Activated CD4-positive, CD25-positive, alpha-beta regulatory T cell treated with anti-CD3 and anti-CD28 coated beads, Interleukin-2, amount 50 U/mL, for 16 hours (primary cell): ENCODE data around the gene SIRT2.
"Not testable (repeated sequence)": the region's sequence is repeated elsewhere in the genome, so short reads cannot be mapped to it uniquely, and the experiment has no call there.

Experiments used
- DNase-seq: peaks from one replicate; pipeline ENCODE4 v3.0.0-alpha.2; 2020; ENCODE audit warnings: low read depth, low spot score

The SIRT2 gene

GRCh38 chr19:38898788-38899446 lies 501 bp downstream of the SIRT2 start:
- DNase-seq: no peak

- DNase-seq: no peak
Observed at GRCh38 chr19:38894968-38895367, 4.5 kb downstream of the SIRT2 start.

GRCh38 chr19:38893341-38893771 lies 6.1 kb downstream of the SIRT2 start:
- DNase-seq: no peak

- DNase-seq: no peak
Observed at GRCh38 chr19:38892841-38893240, 6.6 kb downstream of the SIRT2 start.

- DNase-seq: no peak
Observed at GRCh38 chr19:38891771-38892170, 7.6 kb downstream of the SIRT2 start.

GRCh38 chr19:38890686-38891085 lies 8.7 kb downstream of the SIRT2 start:
- no peak for DNase-seq

- no peak for DNase-seq
Observed at GRCh38 chr19:38889803-38890202, 9.6 kb downstream of the SIRT2 start.

GRCh38 chr19:38888876-38889275 lies 10.5 kb downstream of the SIRT2 start:
- DNase-seq: no peak

- DNase-seq: not testable (repeated sequence)
Observed at GRCh38 chr19:38884691-38885090, 14.7 kb downstream of the SIRT2 start.

- DNase-seq: no peak
Observed at GRCh38 chr19:38883286-38883685, 16.1 kb downstream of the SIRT2 start.

- DNase-seq: no peak
Observed at GRCh38 chr19:38880882-38881609, 18.4 kb downstream of the SIRT2 start.

- DNase-seq: no peak
Observed at GRCh38 chr19:38880076-38880881, 19.1 kb downstream of the SIRT2 start.

- DNase-seq: no peak
Observed at GRCh38 chr19:38879400-38879751, 20.0 kb downstream of the SIRT2 start.

GRCh38 chr19:38878575-38879399 lies 20.6 kb downstream of the SIRT2 start:
- DNase-seq: no peak

GRCh38 chr19:38877781-38878574 lies 21.4 kb downstream of the SIRT2 start, which contains the start of gene RINL:
Gene RINL, minus strand, starts transcription at chr19:38878275. Its CDS starts 1,533 bp downstream, at chr19:38876742.
- peak; percentile 38 for DNase-seq

GRCh38 chr19:38875656-38876395 lies 23.6 kb downstream of the SIRT2 start:
- no peak for DNase-seq

GRCh38 chr19:38873400-38873799 lies 26.0 kb downstream of the SIRT2 start:
- not testable (repeated sequence) for DNase-seq

GRCh38 chr19:38870612-38871011 lies 28.8 kb downstream of the SIRT2 start:
- no peak for DNase-seq

GRCh38 chr19:38869836-38870607 lies 29.4 kb downstream of the SIRT2 start:
- DNase-seq: peak; percentile 85
